Mesothelial cell of epicardium (in vitro differentiated cells): ENCODE measurements around the gene ARHGAP29. TPM values are rescaled to one million over a fixed set of nuclear protein-coding genes. Genes with fewer than 3 reads are reported as not detected.
"Not testable (repeated sequence)": the region's sequence is repeated elsewhere in the genome, so short reads cannot be mapped to it uniquely, and the experiment has no call there.

Experiments
- DNase-seq, 2 experiments: peaks; one replicate each; pipeline ENCODE4 v3.0.0; 2021; ENCODE audit warnings: low spot score in 2 of 2; ENCODE audit not compliant: unreplicated experiment in 2 of 2
- H3K27ac Mint-ChIP-seq: 2 replicates; pipeline ENCODE4 v1.8.0; 2021; ENCODE audit warnings: mixed read lengths
- H3K27me3 Mint-ChIP-seq: 2 replicates; pipeline ENCODE4 v1.8.0; 2021; ENCODE audit warnings: low read depth, mixed read lengths
- H3K36me3 Mint-ChIP-seq: 2 replicates; pipeline ENCODE4 v1.8.0; 2021; ENCODE audit warnings: mixed read lengths
- H3K4me1 Mint-ChIP-seq: 2 replicates; pipeline ENCODE4 v1.8.0; 2021; ENCODE audit warnings: mixed read lengths
- H3K4me3 Mint-ChIP-seq: 2 replicates; pipeline ENCODE4 v1.8.0; 2021; ENCODE audit warnings: mild to moderate bottlenecking, moderate library complexity, mixed read lengths
- H3K9me3 Mint-ChIP-seq: 2 replicates; pipeline ENCODE4 v1.8.0; 2021; ENCODE audit warnings: mixed read lengths
- CTCF ChIP-seq: fragments of 200-600 bp; sonication (generic); IDR thresholded peaks from one replicate; pipeline ENCODE4 v1.5.0; 2021; ENCODE audit warnings: antibody characterized with exemption; ENCODE audit not compliant: unreplicated experiment
- total RNA-seq: library from RNA; stranded (reverse); gene quantifications from 3 replicates; pipeline ENCODE4 v1.2.1, GENCODE V29; 2021

The ARHGAP29 gene
- total RNA-seq, 1 donor from 2014 or later: 115 TPM

- Mint-ChIP-seq H3K27ac (no peak overlapping the region), H3K36me3 (peaks cover 2% of the 10 kb centered on the region), H3K4me3 (no peak overlapping the region), H3K9me3 (peaks cover 10% of the 10 kb centered on the region), H3K27me3 (no peaks in the 10 kb centered on the region), H3K4me1 (peaks cover 24% of the 10 kb centered on the region)
- TF ChIP-seq CTCF: no peak
- DNase-seq: no peak
Measured at GRCh38 chr1:94154989-94155388, 82.4 kb downstream of the ARHGAP29 start.

DNA sequence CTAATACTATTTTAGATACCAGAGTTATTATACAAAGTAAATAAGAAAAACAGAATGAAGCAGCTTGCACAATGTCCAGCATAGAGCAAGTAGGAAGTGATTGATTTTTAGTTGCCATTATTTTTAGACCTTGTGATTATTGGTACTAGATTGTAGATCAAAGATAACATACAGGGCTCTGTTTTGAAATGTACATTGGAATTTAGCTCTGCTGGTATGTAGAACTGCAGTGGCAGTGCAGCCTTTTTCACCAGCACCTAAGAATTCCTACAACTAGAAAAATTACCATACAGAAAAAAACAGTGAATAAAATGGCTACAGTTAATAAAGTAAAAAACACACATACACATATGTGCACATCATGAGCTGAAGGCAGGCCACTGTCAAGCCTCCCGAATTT lies 84.3 kb downstream of the ARHGAP29 start:
- Mint-ChIP-seq H3K27me3 (no peaks in the 10 kb centered on the region), H3K4me3 (no peak overlapping the region), H3K9me3 (peaks cover 7% of the 10 kb centered on the region), H3K4me1 (peaks cover 35% of the 10 kb centered on the region), H3K27ac (peak overlapping the region; percentile 14), H3K36me3 (peaks cover 2% of the 10 kb centered on the region)
- no peak for DNase-seq
- no peak for TF ChIP-seq CTCF

DNA sequence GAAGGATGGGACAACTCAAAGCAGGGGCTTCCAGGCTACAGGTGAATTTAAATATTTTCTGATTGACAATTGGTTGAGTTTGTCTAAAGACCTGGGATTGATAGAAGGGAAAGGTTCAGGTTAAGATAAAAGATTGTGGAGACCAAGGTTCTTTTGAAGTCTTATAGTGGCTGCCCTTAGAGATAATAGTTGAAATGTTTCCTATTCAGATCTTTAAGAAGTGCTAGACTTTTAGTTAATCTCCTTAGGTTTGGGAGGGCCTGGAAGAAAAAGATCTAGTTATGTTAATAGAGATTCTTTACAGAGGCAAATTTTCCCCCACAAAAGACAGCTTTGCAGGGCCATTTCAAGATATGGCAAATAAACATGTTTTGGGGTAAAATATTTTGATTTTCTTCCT lies 88.2 kb downstream of the ARHGAP29 start:
- not testable (repeated sequence) for DNase-seq, H3K4me3 Mint-ChIP-seq, H3K9me3 Mint-ChIP-seq, H3K27me3 Mint-ChIP-seq, H3K36me3 Mint-ChIP-seq
- Mint-ChIP-seq H3K4me1 (peaks cover 47% of the 10 kb centered on the region), H3K27ac (peak overlapping the region; percentile 59)

GRCh38 chr1:94146273-94146672 lies 91.1 kb downstream of the ARHGAP29 start:
- Mint-ChIP-seq H3K4me3 (no peak overlapping the region), H3K36me3 (no peaks in the 10 kb centered on the region), H3K9me3 (no peaks in the 10 kb centered on the region), H3K27ac (no peak overlapping the region), H3K27me3 (no peaks in the 10 kb centered on the region), H3K4me1 (peaks cover 60% of the 10 kb centered on the region)
- TF ChIP-seq CTCF: no peak
- no peak for DNase-seq

GRCh38 chr1:94144836-94145235 lies 92.5 kb downstream of the ARHGAP29 start:
- Mint-ChIP-seq H3K9me3 (no peaks in the 10 kb centered on the region), H3K36me3 (no peaks in the 10 kb centered on the region), H3K4me3 (no peak overlapping the region), H3K27ac (peak overlapping the region; percentile 21), H3K27me3 (no peaks in the 10 kb centered on the region), H3K4me1 (peaks cover 54% of the 10 kb centered on the region)
- TF ChIP-seq CTCF: no peak
- no peak for DNase-seq

DNA sequence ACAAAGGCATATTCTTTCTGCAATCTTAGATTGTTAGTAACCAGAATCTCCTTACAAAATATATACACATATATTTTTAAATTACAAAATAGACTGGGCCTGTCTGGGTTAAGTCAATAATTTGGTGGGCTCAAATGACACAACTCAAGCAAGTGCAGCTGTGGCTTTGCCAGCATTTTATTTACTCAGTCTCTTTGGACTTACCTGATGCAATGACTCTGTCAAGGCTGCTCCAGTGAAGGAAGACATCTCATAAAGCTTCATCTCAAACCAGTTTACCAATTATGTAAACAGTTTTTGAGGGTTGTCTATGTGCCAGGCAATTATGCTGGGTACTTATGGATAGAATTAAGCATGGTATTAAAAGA lies 93.6 kb downstream of the ARHGAP29 start:
- H3K4me3 Mint-ChIP-seq: no peak overlapping the region
- H3K27me3 Mint-ChIP-seq: no peaks in the 10 kb centered on the region
- DNase-seq: no peak
- peaks cover 43% of the 10 kb centered on the region for H3K4me1 Mint-ChIP-seq
- H3K9me3 Mint-ChIP-seq: peaks cover 6% of the 10 kb centered on the region
- no peak for TF ChIP-seq CTCF
- peak overlapping the region; percentile 73 for H3K27ac Mint-ChIP-seq
- no peaks in the 10 kb centered on the region for H3K36me3 Mint-ChIP-seq
